ENCODE measurements around the gene A4GNT.

DNA sequence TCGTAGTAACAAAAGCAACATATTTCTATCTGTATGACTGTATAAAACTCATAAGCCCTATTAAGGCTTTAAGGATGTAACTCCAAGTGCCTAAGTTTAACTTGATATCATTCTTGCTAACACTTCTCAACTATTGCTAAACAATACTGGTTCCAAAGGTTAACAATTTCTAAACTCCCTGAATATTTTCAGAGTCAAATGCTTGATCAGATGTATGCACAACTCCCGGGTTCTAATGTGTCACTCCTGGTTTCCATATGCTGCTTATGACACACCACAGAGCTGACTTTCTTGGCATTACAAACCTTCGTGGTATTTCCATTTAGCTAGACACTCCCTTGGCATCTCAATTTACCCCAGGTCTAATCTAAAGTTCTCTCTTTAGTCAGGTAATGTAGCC is 43.1 kb downstream of the A4GNT start:
- TF ChIP-seq, protein P1, sequence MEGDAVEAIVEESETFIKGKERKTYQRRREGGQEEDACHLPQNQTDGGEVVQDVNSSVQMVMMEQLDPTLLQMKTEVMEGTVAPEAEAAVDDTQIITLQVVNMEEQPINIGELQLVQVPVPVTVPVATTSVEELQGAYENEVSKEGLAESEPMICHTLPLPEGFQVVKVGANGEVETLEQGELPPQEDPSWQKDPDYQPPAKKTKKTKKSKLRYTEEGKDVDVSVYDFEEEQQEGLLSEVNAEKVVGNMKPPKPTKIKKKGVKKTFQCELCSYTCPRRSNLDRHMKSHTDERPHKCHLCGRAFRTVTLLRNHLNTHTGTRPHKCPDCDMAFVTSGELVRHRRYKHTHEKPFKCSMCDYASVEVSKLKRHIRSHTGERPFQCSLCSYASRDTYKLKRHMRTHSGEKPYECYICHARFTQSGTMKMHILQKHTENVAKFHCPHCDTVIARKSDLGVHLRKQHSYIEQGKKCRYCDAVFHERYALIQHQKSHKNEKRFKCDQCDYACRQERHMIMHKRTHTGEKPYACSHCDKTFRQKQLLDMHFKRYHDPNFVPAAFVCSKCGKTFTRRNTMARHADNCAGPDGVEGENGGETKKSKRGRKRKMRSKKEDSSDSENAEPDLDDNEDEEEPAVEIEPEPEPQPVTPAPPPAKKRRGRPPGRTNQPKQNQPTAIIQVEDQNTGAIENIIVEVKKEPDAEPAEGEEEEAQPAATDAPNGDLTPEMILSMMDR (conservative IDR thresholded peaks at IDR 0.05; ENCODE audit: low read length) = no peak
- TF ChIP-seq EZH2phosphoT487 (IDR thresholded peaks at IDR 0.05; ENCODE audit: borderline replicate concordance) = no peak

All from Loucy (cell line).